Mesodermal cell (in vitro differentiated cells): ENCODE results near the gene PTPN20.

Experiments
- H3K27ac ChIP-seq: 2 replicates; pipeline ENCODE4 v1.7.0; 2013; ENCODE audit warnings: mild to moderate bottlenecking, low read depth, low read length, moderate library complexity; ENCODE audit not compliant: severe bottlenecking
- H3K36me3 ChIP-seq: 2 replicates; pipeline ENCODE4 v1.7.1; 2013; ENCODE audit warnings: mild to moderate bottlenecking, low read length, moderate library complexity; ENCODE audit not compliant: control insufficient read depth, insufficient read depth
- H3K4me1 ChIP-seq: one replicate; pipeline ENCODE4 v1.7.1; 2013; ENCODE audit warnings: mild to moderate bottlenecking, low read length; ENCODE audit not compliant: insufficient read depth, control insufficient read depth, poor library complexity, severe bottlenecking
- H3K4me3 ChIP-seq: 2 replicates; pipeline ENCODE4 v1.7.0; 2013; ENCODE audit warnings: low read length, control low read depth, mild to moderate bottlenecking; ENCODE audit not compliant: insufficient read depth, poor library complexity, severe bottlenecking; ENCODE audit errors: extremely low read depth
- H3K9me3 ChIP-seq: 2 replicates; pipeline ENCODE4 v1.7.1; 2013; ENCODE audit warnings: mild to moderate bottlenecking, low read length, moderate library complexity; ENCODE audit not compliant: control insufficient read depth
- WGBS, 2 experiments: methylation state at CpG; one replicate each; pipeline ENCODE4 v1.1.5; 2013; ENCODE audit warnings: missing lambda C conversion rate in 2 of 2; ENCODE audit not compliant: insufficient coverage in 2 of 2; 5-methylcytosine and 5-hydroxymethylcytosine counted together

Gene PTPN20

GRCh38 chr10:47044741-47045140, 133.5 kb downstream of the PTPN20 start:
- H3K27ac ChIP-seq = no peak overlapping the region
- no peaks in the 10 kb centered on the region for H3K9me3 ChIP-seq
- WGBS, 2 experiments = 80 to 94% methylated on average over 1 to 2 of the region's 2 CpGs
- H3K4me3 ChIP-seq = no peak overlapping the region
- H3K4me1 ChIP-seq = no peaks in the 10 kb centered on the region
- H3K36me3 ChIP-seq = no peaks in the 10 kb centered on the region

GRCh38 chr10:47045331-47045861, 134.2 kb downstream of the PTPN20 start:
- H3K27ac ChIP-seq = no peak overlapping the region
- H3K4me1 ChIP-seq = no peaks in the 10 kb centered on the region
- no peaks in the 10 kb centered on the region for H3K9me3 ChIP-seq
- H3K36me3 ChIP-seq = no peaks in the 10 kb centered on the region
- H3K4me3 ChIP-seq = no peak overlapping the region
- WGBS, 2 experiments = 93 to 96% methylated on average over 6 to 7 of the region's 8 CpGs

GRCh38 chr10:47046321-47047126, 135.3 kb downstream of the PTPN20 start:
- H3K9me3 ChIP-seq = no peaks in the 10 kb centered on the region
- no peaks in the 10 kb centered on the region for H3K36me3 ChIP-seq
- 89 to 98% methylated on average over 11 to 15 of the region's 20 CpGs for WGBS, 2 experiments
- H3K27ac ChIP-seq = no peak overlapping the region
- H3K4me1 ChIP-seq = no peaks in the 10 kb centered on the region
- H3K4me3 ChIP-seq = no peak overlapping the region

- no peaks in the 10 kb centered on the region for H3K9me3 ChIP-seq
- H3K4me1 ChIP-seq = no peaks in the 10 kb centered on the region
- H3K27ac ChIP-seq = no peak overlapping the region
- 87 to 91% methylated on average over 4 to 5 of the region's 5 CpGs for WGBS, 2 experiments
- no peak overlapping the region for H3K4me3 ChIP-seq
- H3K36me3 ChIP-seq = no peaks in the 10 kb centered on the region
Observed at GRCh38 chr10:47047127-47047504, 135.9 kb downstream of the PTPN20 start.

- no peaks in the 10 kb centered on the region for H3K9me3 ChIP-seq
- no peak overlapping the region for H3K4me3 ChIP-seq
- no peaks in the 10 kb centered on the region for H3K36me3 ChIP-seq
- no peaks in the 10 kb centered on the region for H3K4me1 ChIP-seq
- no peak overlapping the region for H3K27ac ChIP-seq
- WGBS, 2 experiments = 46 to 54% methylated on average over 12 to 13 of the region's 15 CpGs
Observed at GRCh38 chr10:47047577-47048525, 136.6 kb downstream of the PTPN20 start.

GRCh38 chr10:47048526-47048905, 137.3 kb downstream of the PTPN20 start:
- no peaks in the 10 kb centered on the region for H3K36me3 ChIP-seq
- 81 to 89% methylated on average over 7 of the region's 7 CpGs for WGBS, 2 experiments
- H3K27ac ChIP-seq = no peak overlapping the region
- no peaks in the 10 kb centered on the region for H3K9me3 ChIP-seq
- H3K4me3 ChIP-seq = no peak overlapping the region
- H3K4me1 ChIP-seq = no peaks in the 10 kb centered on the region

- 96 to 100% methylated on average over 2 to 4 of the region's 6 CpGs for WGBS, 2 experiments
- Histone ChIP-seq H3K27ac (no peak overlapping the region), H3K4me1 (no peaks in the 10 kb centered on the region), H3K36me3 (no peaks in the 10 kb centered on the region), H3K9me3 (no peaks in the 10 kb centered on the region), H3K4me3 (no peak overlapping the region)
Observed at GRCh38 chr10:47049056-47049851, 138.0 kb downstream of the PTPN20 start.

GRCh38 chr10:47049906-47050305, 138.7 kb downstream of the PTPN20 start:
- 93 to 95% methylated on average over 5 to 6 of the region's 6 CpGs for WGBS, 2 experiments
- Histone ChIP-seq H3K36me3 (no peaks in the 10 kb centered on the region), H3K27ac (no peak overlapping the region), H3K4me1 (no peaks in the 10 kb centered on the region), H3K9me3 (no peaks in the 10 kb centered on the region), H3K4me3 (no peak overlapping the region)

GRCh38 chr10:47050618-47051455, 139.6 kb downstream of the PTPN20 start:
- 89 to 90% methylated on average over 8 to 12 of the region's 16 CpGs for WGBS, 2 experiments
- no peaks in the 10 kb centered on the region for H3K4me1 ChIP-seq
- no peak overlapping the region for H3K4me3 ChIP-seq
- H3K9me3 ChIP-seq = no peaks in the 10 kb centered on the region
- no peak overlapping the region for H3K27ac ChIP-seq
- H3K36me3 ChIP-seq = no peaks in the 10 kb centered on the region
